ENCODE results near the gene STXBP5. TPM values are rescaled to one million over a fixed set of nuclear protein-coding genes. Genes with fewer than 3 reads are reported as not detected.

The STXBP5 gene
- total RNA-seq, 1 experiment from 2014 or later, result 6.9 TPM

GRCh38 chr6:147390909-147391536, 186.8 kb downstream of the STXBP5 start:
- peak; percentile 4 for DNase-seq

GRCh38 chr6:147392917-147393625, 188.9 kb downstream of the STXBP5 start:
- no peak for DNase-seq
- Histone ChIP-seq H3K27me3 (ENCODE audit: control insufficient read depth, insufficient read depth, low read length) (no peaks in the 10 kb centered on the region), H3K36me3 (replicated peaks; ENCODE audit: control insufficient read depth, insufficient read depth, low read length) (no peaks in the 10 kb centered on the region), H3K4me3 (ENCODE audit: insufficient read depth, low read depth, low read length) (no peak overlapping the region)

More at GRCh38 chr6:147390909-147391536, 186.8 kb downstream of the STXBP5 start:
- Histone ChIP-seq H3K27me3 (ENCODE audit: control insufficient read depth, insufficient read depth, low read length) (no peaks in the 10 kb centered on the region), H3K36me3 (replicated peaks; ENCODE audit: control insufficient read depth, insufficient read depth, low read length) (no peaks in the 10 kb centered on the region), H3K4me3 (ENCODE audit: insufficient read depth, low read depth, low read length) (no peak overlapping the region)

GRCh38 chr6:147395158-147395557, 190.9 kb downstream of the STXBP5 start:
- no peak for DNase-seq
- H3K4me3 ChIP-seq (ENCODE audit: insufficient read depth, low read depth, low read length), result no peak overlapping the region
- H3K36me3 ChIP-seq (replicated peaks; ENCODE audit: control insufficient read depth, insufficient read depth, low read length), result no peaks in the 10 kb centered on the region

GRCh38 chr6:147397306-147397705, 193.1 kb downstream of the STXBP5 start:
- no peaks in the 10 kb centered on the region for H3K36me3 ChIP-seq (replicated peaks; ENCODE audit: control insufficient read depth, insufficient read depth, low read length)
- no peak overlapping the region for H3K4me3 ChIP-seq (ENCODE audit: insufficient read depth, low read depth, low read length)
- no peaks in the 10 kb centered on the region for H3K27me3 ChIP-seq (ENCODE audit: control insufficient read depth, insufficient read depth, low read length)
- no peak for DNase-seq

More at GRCh38 chr6:147395158-147395557, 190.9 kb downstream of the STXBP5 start:
- no peaks in the 10 kb centered on the region for H3K27me3 ChIP-seq (ENCODE audit: control insufficient read depth, insufficient read depth, low read length)

- Histone ChIP-seq H3K4me3 (ENCODE audit: insufficient read depth, low read depth, low read length) (no peak overlapping the region), H3K27me3 (ENCODE audit: control insufficient read depth, insufficient read depth, low read length) (no peaks in the 10 kb centered on the region), H3K36me3 (replicated peaks; ENCODE audit: control insufficient read depth, insufficient read depth, low read length) (no peaks in the 10 kb centered on the region)
- DNase-seq, result no peak
Observed at GRCh38 chr6:147400968-147401367, 196.8 kb downstream of the STXBP5 start.

- Histone ChIP-seq H3K4me3 (ENCODE audit: insufficient read depth, low read depth, low read length) (no peak overlapping the region), H3K27me3 (ENCODE audit: control insufficient read depth, insufficient read depth, low read length) (no peaks in the 10 kb centered on the region), H3K36me3 (replicated peaks; ENCODE audit: control insufficient read depth, insufficient read depth, low read length) (no peaks in the 10 kb centered on the region)
- DNase-seq, result no peak
Observed at GRCh38 chr6:147401779-147402178, 197.6 kb downstream of the STXBP5 start.

- no peaks in the 10 kb centered on the region for H3K36me3 ChIP-seq (replicated peaks; ENCODE audit: control insufficient read depth, insufficient read depth, low read length)
- H3K27me3 ChIP-seq (ENCODE audit: control insufficient read depth, insufficient read depth, low read length), result no peaks in the 10 kb centered on the region
- no peak overlapping the region for H3K4me3 ChIP-seq (ENCODE audit: insufficient read depth, low read depth, low read length)
- no peak for DNase-seq
Observed at GRCh38 chr6:147406783-147407182, 202.6 kb downstream of the STXBP5 start.

GRCh38 chr6:147407571-147407970, 203.4 kb downstream of the STXBP5 start:
- peak; percentile 23 for DNase-seq
- no peak overlapping the region for H3K4me3 ChIP-seq (ENCODE audit: insufficient read depth, low read depth, low read length)
- H3K36me3 ChIP-seq (replicated peaks; ENCODE audit: control insufficient read depth, insufficient read depth, low read length), result no peaks in the 10 kb centered on the region
- no peaks in the 10 kb centered on the region for H3K27me3 ChIP-seq (ENCODE audit: control insufficient read depth, insufficient read depth, low read length)

- H3K4me3 ChIP-seq (ENCODE audit: insufficient read depth, low read depth, low read length), result no peak overlapping the region
- no peaks in the 10 kb centered on the region for H3K27me3 ChIP-seq (ENCODE audit: control insufficient read depth, insufficient read depth, low read length)
- no peak for DNase-seq
- H3K36me3 ChIP-seq (replicated peaks; ENCODE audit: control insufficient read depth, insufficient read depth, low read length), result no peaks in the 10 kb centered on the region
Observed at GRCh38 chr6:147416622-147417021, 212.4 kb downstream of the STXBP5 start.

GRCh38 chr6:147417954-147418353, 213.7 kb downstream of the STXBP5 start:
- DNase-seq, result no peak
- no peaks in the 10 kb centered on the region for H3K36me3 ChIP-seq (replicated peaks; ENCODE audit: control insufficient read depth, insufficient read depth, low read length)
- no peak overlapping the region for H3K4me3 ChIP-seq (ENCODE audit: insufficient read depth, low read depth, low read length)
- no peaks in the 10 kb centered on the region for H3K27me3 ChIP-seq (ENCODE audit: control insufficient read depth, insufficient read depth, low read length)

- Histone ChIP-seq H3K36me3 (replicated peaks; ENCODE audit: control insufficient read depth, insufficient read depth, low read length) (no peaks in the 10 kb centered on the region), H3K27me3 (ENCODE audit: control insufficient read depth, insufficient read depth, low read length) (no peaks in the 10 kb centered on the region), H3K4me3 (ENCODE audit: insufficient read depth, low read depth, low read length) (no peak overlapping the region)
- DNase-seq, result no peak
Observed at GRCh38 chr6:147418523-147418922, 214.3 kb downstream of the STXBP5 start.

GRCh38 chr6:147421903-147422302, 217.7 kb downstream of the STXBP5 start:
- Histone ChIP-seq H3K36me3 (replicated peaks; ENCODE audit: control insufficient read depth, insufficient read depth, low read length) (no peaks in the 10 kb centered on the region), H3K27me3 (ENCODE audit: control insufficient read depth, insufficient read depth, low read length) (no peaks in the 10 kb centered on the region), H3K4me3 (ENCODE audit: insufficient read depth, low read depth, low read length) (no peak overlapping the region)
- DNase-seq, result no peak

- no peak overlapping the region for H3K4me3 ChIP-seq (ENCODE audit: insufficient read depth, low read depth, low read length)
- no peak for DNase-seq
Observed at GRCh38 chr6:147423111-147423510, 218.9 kb downstream of the STXBP5 start.

GRCh38 chr6:147429794-147430193, 225.6 kb downstream of the STXBP5 start:
- DNase-seq, result no peak
- no peaks in the 10 kb centered on the region for H3K27me3 ChIP-seq (ENCODE audit: control insufficient read depth, insufficient read depth, low read length)
- no peaks in the 10 kb centered on the region for H3K36me3 ChIP-seq (replicated peaks; ENCODE audit: control insufficient read depth, insufficient read depth, low read length)
- H3K4me3 ChIP-seq (ENCODE audit: insufficient read depth, low read depth, low read length), result no peak overlapping the region

More at GRCh38 chr6:147423111-147423510, 218.9 kb downstream of the STXBP5 start:
- Histone ChIP-seq H3K27me3 (ENCODE audit: control insufficient read depth, insufficient read depth, low read length) (no peaks in the 10 kb centered on the region), H3K36me3 (replicated peaks; ENCODE audit: control insufficient read depth, insufficient read depth, low read length) (no peaks in the 10 kb centered on the region)

- DNase-seq, result no peak
- no peaks in the 10 kb centered on the region for H3K36me3 ChIP-seq (replicated peaks; ENCODE audit: control insufficient read depth, insufficient read depth, low read length)
Observed at GRCh38 chr6:147430811-147431210, 226.6 kb downstream of the STXBP5 start.

More at GRCh38 chr6:147430811-147431210, 226.6 kb downstream of the STXBP5 start:
- no peak overlapping the region for H3K4me3 ChIP-seq (ENCODE audit: insufficient read depth, low read depth, low read length)
- H3K27me3 ChIP-seq (ENCODE audit: control insufficient read depth, insufficient read depth, low read length), result no peaks in the 10 kb centered on the region; the same call in 1 of the 2 replicates

Data from H7 (cell line).